Inferior parietal cortex (tissue), 1 donor: ENCODE measurements around the gene REELD1.

Experiments
- DNase-seq: peaks from one replicate; pipeline ENCODE4 v3.0.0-alpha.2; 2016; ENCODE audit errors: extremely low spot score

REELD1 gene

GRCh38 chr4:146224326-146224966, 10.1 kb downstream of the REELD1 start:
- DNase-seq: no peak

- no peak for DNase-seq
Observed at GRCh38 chr4:146229406-146229805, 15.1 kb downstream of the REELD1 start.

GRCh38 chr4:146232131-146232722, 17.9 kb downstream of the REELD1 start:
- no peak for DNase-seq

- DNase-seq: no peak
Observed at GRCh38 chr4:146235654-146236177, 21.4 kb downstream of the REELD1 start.

- no peak for DNase-seq
Observed at GRCh38 chr4:146236216-146236615, 21.9 kb downstream of the REELD1 start.

- DNase-seq: no peak
Observed at GRCh38 chr4:146237092-146237491, 22.8 kb downstream of the REELD1 start.

GRCh38 chr4:146238107-146238506, 23.8 kb downstream of the REELD1 start:
- no peak for DNase-seq

GRCh38 chr4:146243141-146243882, 29.0 kb downstream of the REELD1 start:
- no peak for DNase-seq

- no peak for DNase-seq
Observed at GRCh38 chr4:146243883-146244277, 29.5 kb downstream of the REELD1 start.

GRCh38 chr4:146244496-146244895, 30.2 kb downstream of the REELD1 start:
- DNase-seq: no peak

- DNase-seq: no peak
Observed at GRCh38 chr4:146245246-146245645, 30.9 kb downstream of the REELD1 start.

GRCh38 chr4:146245850-146246249, 31.5 kb downstream of the REELD1 start:
- no peak for DNase-seq

GRCh38 chr4:146246381-146246780, 32.0 kb downstream of the REELD1 start:
- no peak for DNase-seq

GRCh38 chr4:146247356-146247755, 33.0 kb downstream of the REELD1 start:
- no peak for DNase-seq

GRCh38 chr4:146252969-146253611, 38.8 kb downstream of the REELD1 start:
- no peak for DNase-seq

GRCh38 chr4:146255463-146255862, 41.1 kb downstream of the REELD1 start:
- DNase-seq: no peak

GRCh38 chr4:146255874-146256273, 41.5 kb downstream of the REELD1 start:
- no peak for DNase-seq

GRCh38 chr4:146256328-146256727, 42.0 kb downstream of the REELD1 start:
- no peak for DNase-seq

- no peak for DNase-seq
Observed at GRCh38 chr4:146257511-146257910, 43.2 kb downstream of the REELD1 start.

GRCh38 chr4:146260521-146260920, 46.2 kb downstream of the REELD1 start:
- no peak for DNase-seq

- DNase-seq: no peak
Observed at GRCh38 chr4:146261041-146261440, 46.7 kb downstream of the REELD1 start.

- no peak for DNase-seq
Observed at GRCh38 chr4:146263793-146264192, 49.5 kb downstream of the REELD1 start.
